Measurements from ENCODE around the gene EIF3K. TPM values are rescaled to one million over a fixed set of nuclear protein-coding genes. Genes with fewer than 3 reads are reported as not detected.

The EIF3K gene
- polyA plus RNA-seq, 3 donors from 2014 or later: 338 to 456 (median 383) TPM

- H3K27ac Mint-ChIP-seq: peak overlapping the region; percentile 92 to 99 (median 98)
- H3K36me3 Mint-ChIP-seq: peaks cover 0 to 11% (median 3%) of the 10 kb centered on the region in 3 donors
- peaks cover 6 to 20% (median 8%) of the 10 kb centered on the region in 3 donors for H3K27me3 Mint-ChIP-seq (ENCODE audit: low read depth in 3 of 3)
- peaks cover 88 to 93% of the 10 kb centered on the region in 2 donors for H3K4me1 Mint-ChIP-seq
- DNase-seq: no peak
- H3K4me3 Mint-ChIP-seq: peak overlapping the region; percentile 82 to 96 (median 90)
- H3K9me3 Mint-ChIP-seq: no peaks in the 10 kb centered on the region
Measured at GRCh38 chr19:38670921-38671398, 52.0 kb downstream of the EIF3K start.

GRCh38 chr19:38671654-38672053 lies 52.7 kb downstream of the EIF3K start:
- peaks cover 8 to 20% (median 9%) of the 10 kb centered on the region in 3 donors for H3K27me3 Mint-ChIP-seq (ENCODE audit: low read depth in 3 of 3)
- no peak for DNase-seq
- peak overlapping the region; percentile 92 to 99 (median 98) for H3K27ac Mint-ChIP-seq
- H3K36me3 Mint-ChIP-seq: peaks cover 0 to 11% (median 3%) of the 10 kb centered on the region in 3 donors
- H3K4me1 Mint-ChIP-seq: peaks cover 88 to 93% of the 10 kb centered on the region in 2 donors
- no peaks in the 10 kb centered on the region for H3K9me3 Mint-ChIP-seq
- H3K4me3 Mint-ChIP-seq: peak overlapping the region in 4 of 5 donors; percentile 12 to 83 (median 30)

GRCh38 chr19:38673030-38673429 lies 54.0 kb downstream of the EIF3K start:
- Mint-ChIP-seq H3K36me3 (peaks cover 0 to 11% (median 0%) of the 10 kb centered on the region in 3 donors), H3K27me3 (ENCODE audit: low read depth in 3 of 3) (peaks cover 5 to 23% (median 7%) of the 10 kb centered on the region in 3 donors), H3K27ac (peak overlapping the region in 4 of 6 donors; percentile 21 to 99 (median 32)), H3K4me1 (peaks cover 88 to 93% of the 10 kb centered on the region in 2 donors), H3K4me3 (no peak overlapping the region), H3K9me3 (peaks cover 0 to 1% (median 0%) of the 10 kb centered on the region in 6 donors)
- no peak for DNase-seq

GRCh38 chr19:38674388-38675171 lies 55.6 kb downstream of the EIF3K start:
- Mint-ChIP-seq H3K36me3 (peaks cover 0 to 15% (median 0%) of the 10 kb centered on the region in 3 donors), H3K4me1 (peaks cover 88 to 93% of the 10 kb centered on the region in 2 donors), H3K4me3 (peak overlapping the region; percentile 75 to 87 (median 81)), H3K27me3 (ENCODE audit: low read depth in 3 of 3) (peaks cover 6 to 25% (median 7%) of the 10 kb centered on the region in 3 donors), H3K27ac (peak overlapping the region; percentile 99 to 100 (median 100)), H3K9me3 (peaks cover 0 to 1% (median 0%) of the 10 kb centered on the region in 6 donors)
- DNase-seq: no peak

GRCh38 chr19:38675611-38676010 lies 56.6 kb downstream of the EIF3K start:
- Mint-ChIP-seq H3K4me3 (peak overlapping the region; percentile 75 to 87 (median 81)), H3K4me1 (peaks cover 88 to 93% of the 10 kb centered on the region in 2 donors), H3K36me3 (peaks cover 0 to 15% (median 3%) of the 10 kb centered on the region in 3 donors), H3K27me3 (ENCODE audit: low read depth in 3 of 3) (peaks cover 5 to 29% (median 12%) of the 10 kb centered on the region in 3 donors), H3K9me3 (peaks cover 0 to 1% (median 0%) of the 10 kb centered on the region in 6 donors), H3K27ac (peak overlapping the region; percentile 99 to 100 (median 100))
- peak; percentile 77 to 80 (median 79) for DNase-seq

- Mint-ChIP-seq H3K4me1 (peaks cover 88 to 93% of the 10 kb centered on the region in 2 donors), H3K27me3 (ENCODE audit: low read depth in 3 of 3) (peaks cover 10 to 35% (median 19%) of the 10 kb centered on the region in 3 donors)
Measured at GRCh38 chr19:38676023-38676877, 57.3 kb downstream of the EIF3K start.

GRCh38 chr19:38676878-38677646 lies 58.1 kb downstream of the EIF3K start:
- DNase-seq: no peak
- peak overlapping the region; percentile 99 to 100 (median 100) for H3K27ac Mint-ChIP-seq
- H3K27me3 Mint-ChIP-seq (ENCODE audit: low read depth in 3 of 3): peaks cover 8 to 37% (median 24%) of the 10 kb centered on the region in 3 donors
- H3K4me3 Mint-ChIP-seq: peak overlapping the region; percentile 75 to 87 (median 81)
- H3K4me1 Mint-ChIP-seq: peaks cover 88 to 92% of the 10 kb centered on the region in 2 donors
- peaks cover 0 to 1% (median 0%) of the 10 kb centered on the region in 6 donors for H3K9me3 Mint-ChIP-seq
- peaks cover 0 to 10% (median 9%) of the 10 kb centered on the region in 3 donors for H3K36me3 Mint-ChIP-seq

More at GRCh38 chr19:38676023-38676877, 57.3 kb downstream of the EIF3K start:
- Mint-ChIP-seq H3K36me3 (peaks cover 0 to 15% (median 5%) of the 10 kb centered on the region in 3 donors), H3K9me3 (peaks cover 0 to 1% (median 0%) of the 10 kb centered on the region in 6 donors), H3K4me3 (peak overlapping the region; percentile 75 to 87 (median 81)), H3K27ac (peak overlapping the region; percentile 99 to 100 (median 100))
- no peak for DNase-seq

GRCh38 chr19:38678217-38678890 lies 59.4 kb downstream of the EIF3K start:
- Mint-ChIP-seq H3K4me3 (peak overlapping the region; percentile 75 to 87 (median 81)), H3K27me3 (ENCODE audit: low read depth in 3 of 3) (peaks cover 10 to 38% (median 24%) of the 10 kb centered on the region in 3 donors), H3K36me3 (peaks cover 0 to 14% (median 10%) of the 10 kb centered on the region in 3 donors), H3K27ac (peak overlapping the region; percentile 99 to 100 (median 100)), H3K4me1 (peaks cover 96 to 97% of the 10 kb centered on the region in 2 donors), H3K9me3 (peaks cover 0 to 1% (median 0%) of the 10 kb centered on the region in 6 donors)
- no peak for DNase-seq

GRCh38 chr19:38678891-38679494 lies 60.0 kb downstream of the EIF3K start:
- H3K36me3 Mint-ChIP-seq: peaks cover 0 to 14% (median 10%) of the 10 kb centered on the region in 3 donors
- peak overlapping the region; percentile 77 to 87 (median 82) for H3K4me3 Mint-ChIP-seq
- peaks cover 99 to 100% of the 10 kb centered on the region in 2 donors for H3K4me1 Mint-ChIP-seq
- no peak for DNase-seq
- H3K27ac Mint-ChIP-seq: peak overlapping the region; percentile 99 to 100 (median 100)
- H3K9me3 Mint-ChIP-seq: peaks cover 0 to 1% (median 0%) of the 10 kb centered on the region in 6 donors
- peaks cover 13 to 35% (median 24%) of the 10 kb centered on the region in 3 donors for H3K27me3 Mint-ChIP-seq (ENCODE audit: low read depth in 3 of 3)

GRCh38 chr19:38679839-38680238 lies 60.9 kb downstream of the EIF3K start:
- DNase-seq: no peak
- Mint-ChIP-seq H3K27me3 (ENCODE audit: low read depth in 3 of 3) (peaks cover 13 to 31% (median 24%) of the 10 kb centered on the region in 3 donors), H3K4me3 (peak overlapping the region; percentile 62 to 87 (median 77)), H3K27ac (peak overlapping the region; percentile 99 to 100 (median 100)), H3K36me3 (peaks cover 0 to 14% (median 8%) of the 10 kb centered on the region in 3 donors), H3K4me1 (peaks cover 99 to 100% of the 10 kb centered on the region in 2 donors), H3K9me3 (peaks cover 0 to 1% (median 0%) of the 10 kb centered on the region in 6 donors)

GRCh38 chr19:38682195-38682867 lies 63.3 kb downstream of the EIF3K start:
- peaks cover 10 to 29% (median 21%) of the 10 kb centered on the region in 3 donors for H3K27me3 Mint-ChIP-seq (ENCODE audit: low read depth in 3 of 3)
- H3K9me3 Mint-ChIP-seq: no peaks in the 10 kb centered on the region
- no peak for DNase-seq
- peak overlapping the region; percentile 99 to 100 (median 100) for H3K27ac Mint-ChIP-seq
- peak overlapping the region; percentile 52 to 72 (median 57) for H3K4me3 Mint-ChIP-seq
- H3K4me1 Mint-ChIP-seq: peaks cover 99 to 100% of the 10 kb centered on the region in 2 donors
- peaks cover 0 to 14% (median 4%) of the 10 kb centered on the region in 3 donors for H3K36me3 Mint-ChIP-seq
